ENCODE measurements around the gene IRF7. TPM values are rescaled to one million over a fixed set of nuclear protein-coding genes. Genes with fewer than 3 reads are reported as not detected.
A peak's percentile ranks its signal among the peaks of the same experiment; 100 is the strongest.
"Not testable (repeated sequence)": the region's sequence is repeated elsewhere in the genome, so short reads cannot be mapped to it uniquely, and the experiment has no call there.

Gene IRF7
- polyA plus RNA-seq, 1 donor = 6.4 TPM

GRCh38 chr11:581342-581741 lies 34.4 kb downstream of the IRF7 start:
- DNase-seq = no peak

GRCh38 chr11:579830-580601 lies 35.7 kb downstream of the IRF7 start:
- DNase-seq = no peak

- DNase-seq = no peak
Measured at GRCh38 chr11:578276-579035, 37.3 kb downstream of the IRF7 start.

- no peak for DNase-seq
Measured at GRCh38 chr11:577611-577894, 38.2 kb downstream of the IRF7 start.

GRCh38 chr11:576811-577610 lies 38.7 kb downstream of the IRF7 start:
- no peak for DNase-seq

- peak; percentile 90 for DNase-seq
Measured at GRCh38 chr11:575996-576768, 39.6 kb downstream of the IRF7 start, which contains the start of gene PHRF1. Gene PHRF1 (plus strand): TSS chr11:576470. CDS start chr11:581513, 5,043 bp downstream.

- DNase-seq = peak; percentile 59
Measured at GRCh38 chr11:575313-575995, 40.3 kb downstream of the IRF7 start.

- DNase-seq = no peak
Measured at GRCh38 chr11:574632-575312, 41.0 kb downstream of the IRF7 start.

- DNase-seq = not testable (repeated sequence)
Measured at GRCh38 chr11:574031-574570, 41.6 kb downstream of the IRF7 start.

- no peak for DNase-seq
Measured at GRCh38 chr11:573146-573759, 42.5 kb downstream of the IRF7 start.

- DNase-seq = no peak
Measured at GRCh38 chr11:571802-572185, 44.0 kb downstream of the IRF7 start.

- no peak for DNase-seq
Measured at GRCh38 chr11:569158-569885, 46.4 kb downstream of the IRF7 start.

GRCh38 chr11:568306-569157 lies 47.2 kb downstream of the IRF7 start:
- DNase-seq = peak; percentile 91

GRCh38 chr11:567629-568292 lies 48.0 kb downstream of the IRF7 start:
- DNase-seq = no peak

GRCh38 chr11:567011-567628 lies 48.6 kb downstream of the IRF7 start:
- DNase-seq = no peak

- DNase-seq = no peak
Measured at GRCh38 chr11:565921-566509, 49.7 kb downstream of the IRF7 start.
